Islet of Langerhans (tissue), 1 donor: ENCODE data around the gene FHIT.

ENCODE experiments used
- FAIRE-seq: peaks from one replicate; lab custom pipeline; 2011; peaks lifted over from hg19 to GRCh38; lab: Jason Lieb, UNC

Gene FHIT

GRCh38 chr3:59919586-59919985 lies 1331.7 kb downstream of the FHIT start:
- no peak for FAIRE-seq

DNA sequence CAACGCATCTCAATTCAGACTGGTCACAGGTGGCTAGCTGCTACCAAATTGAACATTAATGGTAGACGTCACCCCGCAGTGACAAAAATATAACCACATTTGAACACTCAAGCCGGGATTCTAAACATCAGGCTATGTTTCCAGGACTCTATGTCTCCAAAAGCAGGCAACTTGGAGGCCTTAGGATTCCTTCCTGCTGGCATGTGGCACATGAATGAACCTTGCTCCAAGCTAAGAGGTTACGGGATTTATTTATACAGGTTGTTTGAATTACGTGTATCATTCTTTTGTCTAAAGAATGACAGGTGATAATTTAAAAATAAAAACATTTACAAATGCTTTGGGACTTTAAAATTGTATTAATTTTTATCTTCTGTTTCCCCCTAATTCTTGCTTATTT lies 1337.0 kb downstream of the FHIT start:
- no peak for FAIRE-seq

DNA sequence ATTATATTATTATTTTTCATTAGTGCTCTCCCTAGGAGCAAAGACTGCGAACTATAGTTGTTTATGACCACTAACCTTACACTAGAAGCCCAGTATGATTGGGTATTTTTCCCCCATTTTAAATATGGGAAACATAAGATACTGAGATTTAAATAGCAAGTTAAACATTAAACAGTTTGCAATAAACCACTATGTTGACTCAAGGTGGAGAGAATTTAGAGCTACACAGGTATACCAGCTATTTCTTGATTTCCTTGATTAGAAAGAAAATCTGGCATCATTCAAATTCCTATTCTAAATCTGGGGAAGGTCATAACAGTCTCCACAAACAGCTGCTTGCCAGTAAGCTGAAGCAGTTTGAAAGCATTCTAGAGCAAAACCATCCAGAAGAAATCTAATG lies 1337.6 kb downstream of the FHIT start:
- FAIRE-seq = no peak

GRCh38 chr3:59908701-59909100 lies 1342.6 kb downstream of the FHIT start:
- FAIRE-seq = no peak

GRCh38 chr3:59908280-59908679 lies 1343.0 kb downstream of the FHIT start:
- FAIRE-seq = no peak

- FAIRE-seq = no peak
These were observed 1347.0 kb downstream of the FHIT start for GRCh38 chr3:59904296-59904695.

DNA sequence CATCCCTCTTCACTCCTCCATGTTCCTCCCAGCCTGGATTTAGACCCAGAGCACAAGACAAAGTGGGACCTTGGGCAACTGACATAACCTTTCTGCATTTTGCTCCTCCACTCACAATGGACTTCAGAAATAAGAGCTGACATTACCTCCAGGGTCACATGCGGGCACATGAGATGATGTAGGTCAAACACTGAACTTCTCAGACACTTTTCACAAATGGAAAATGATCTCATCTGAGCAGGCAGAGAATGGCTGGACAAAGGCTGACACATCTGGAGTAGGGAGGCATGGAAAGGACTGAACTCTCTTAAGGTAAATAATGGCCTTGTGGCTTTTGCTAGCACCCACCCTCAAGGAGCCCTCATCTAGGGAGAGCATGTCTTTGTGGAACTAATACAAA lies 1352.2 kb downstream of the FHIT start:
- FAIRE-seq = no peak

DNA sequence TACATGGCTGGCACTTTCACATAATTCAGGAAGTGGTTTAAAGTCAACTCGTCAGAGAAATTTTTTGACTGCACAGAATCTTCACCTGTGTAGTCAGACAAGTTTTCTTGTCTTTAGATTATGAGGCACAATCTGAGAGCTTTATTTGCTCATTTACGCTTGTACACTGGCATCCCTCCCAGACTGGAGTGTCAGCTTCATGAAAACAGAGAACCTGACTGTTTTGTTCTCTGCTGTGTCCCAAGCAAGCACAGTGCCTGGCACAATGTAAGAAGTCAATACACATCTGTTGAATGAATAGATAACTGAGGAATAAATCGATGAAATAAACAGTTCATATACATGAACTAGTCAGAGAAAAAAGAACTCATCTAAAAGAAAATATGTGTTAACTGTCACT lies 1355.3 kb downstream of the FHIT start:
- no peak for FAIRE-seq

- FAIRE-seq = no peak
These were observed 1356.7 kb downstream of the FHIT start for GRCh38 chr3:59894425-59895121.

GRCh38 chr3:59890639-59891038 lies 1360.6 kb downstream of the FHIT start:
- no peak for FAIRE-seq

DNA sequence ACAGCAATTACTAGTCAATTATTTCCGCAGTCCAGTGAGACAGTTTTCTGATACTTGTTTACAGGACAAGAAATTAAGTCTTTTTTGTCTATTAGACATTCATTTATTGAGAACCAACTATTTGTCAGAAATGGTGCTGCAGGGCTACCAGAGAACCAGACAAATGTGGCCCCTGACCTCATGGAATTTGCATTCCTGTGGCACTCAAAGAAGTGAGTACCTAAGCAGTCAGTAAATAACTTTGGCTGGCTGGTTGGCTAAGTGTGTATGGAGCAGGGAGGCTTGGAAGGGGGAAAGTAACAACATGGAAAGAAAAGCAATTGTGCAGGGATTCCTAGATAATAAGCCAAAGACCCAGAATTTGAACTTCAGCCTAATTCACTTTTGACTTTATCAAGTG lies 1364.5 kb downstream of the FHIT start:
- FAIRE-seq = no peak

DNA sequence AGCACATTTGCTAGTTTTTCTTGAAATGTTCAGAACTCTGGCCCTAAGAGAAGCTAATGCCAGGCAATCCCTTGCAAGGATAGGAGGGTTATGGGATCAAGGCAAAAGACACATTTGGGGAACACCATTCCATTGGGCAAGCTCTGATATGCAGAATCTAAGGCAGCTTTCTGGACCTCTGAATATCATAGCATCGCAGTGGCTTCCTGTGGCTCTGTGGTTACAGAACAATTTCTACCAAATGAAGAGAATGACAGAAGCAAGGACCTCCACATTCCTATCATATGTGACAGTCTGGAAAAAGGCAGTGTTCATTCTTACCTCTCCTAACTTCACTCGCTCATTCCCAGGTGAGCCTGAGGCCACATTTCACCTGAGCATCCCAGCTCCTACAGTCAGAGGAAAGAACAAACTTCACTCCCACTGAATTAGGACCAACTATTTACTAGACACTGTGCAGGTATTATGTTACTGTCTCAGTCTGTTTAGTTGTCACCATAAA lies 1365.3 kb downstream of the FHIT start:
- no peak for FAIRE-seq

- FAIRE-seq = no peak
These were observed 1366.2 kb downstream of the FHIT start for GRCh38 chr3:59885101-59885500.

GRCh38 chr3:59884409-59884808 lies 1366.8 kb downstream of the FHIT start:
- FAIRE-seq = no peak

- FAIRE-seq = no peak
These were observed 1368.5 kb downstream of the FHIT start for GRCh38 chr3:59882746-59883145.

DNA sequence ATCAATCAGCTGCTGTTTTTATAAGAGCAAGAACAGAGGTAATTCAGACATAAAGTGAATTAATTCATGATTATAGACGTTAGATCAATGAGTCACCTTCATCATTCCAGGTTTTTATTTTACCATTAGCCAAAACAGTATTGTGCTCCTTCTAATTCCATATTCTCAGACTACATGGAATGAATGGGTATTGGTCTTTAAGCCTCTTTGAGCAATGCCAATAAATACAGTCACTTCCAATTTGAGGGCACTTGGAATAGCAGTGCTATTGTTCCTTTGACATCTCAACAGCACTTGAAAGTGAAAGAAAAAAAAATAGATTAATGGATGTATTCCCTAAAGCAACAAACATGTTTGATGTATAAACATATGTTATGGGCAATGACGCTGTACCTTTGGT lies 1370.5 kb downstream of the FHIT start:
- FAIRE-seq = no peak

- peak; percentile 9 for FAIRE-seq
These were observed 1372.1 kb downstream of the FHIT start for GRCh38 chr3:59879031-59879581.

DNA sequence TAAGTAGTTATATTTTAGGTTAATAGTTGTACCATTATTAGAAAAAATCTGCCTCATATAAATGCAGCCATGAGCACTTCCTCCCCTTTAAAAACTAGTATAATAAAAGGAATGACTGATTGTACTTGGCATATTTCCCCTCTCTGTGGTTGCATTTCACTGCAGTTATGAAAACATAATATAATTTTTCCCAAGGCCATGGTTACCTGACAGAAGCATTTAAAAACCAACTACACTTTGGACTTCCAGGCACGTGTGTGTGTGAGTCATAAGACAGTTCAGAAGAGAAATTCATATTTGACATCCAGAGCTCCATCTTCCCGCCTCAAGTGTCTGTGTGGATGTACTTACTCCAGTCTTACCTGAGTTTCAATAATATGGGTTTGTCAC lies 1373.2 kb downstream of the FHIT start:
- peak; percentile 9 for FAIRE-seq

DNA sequence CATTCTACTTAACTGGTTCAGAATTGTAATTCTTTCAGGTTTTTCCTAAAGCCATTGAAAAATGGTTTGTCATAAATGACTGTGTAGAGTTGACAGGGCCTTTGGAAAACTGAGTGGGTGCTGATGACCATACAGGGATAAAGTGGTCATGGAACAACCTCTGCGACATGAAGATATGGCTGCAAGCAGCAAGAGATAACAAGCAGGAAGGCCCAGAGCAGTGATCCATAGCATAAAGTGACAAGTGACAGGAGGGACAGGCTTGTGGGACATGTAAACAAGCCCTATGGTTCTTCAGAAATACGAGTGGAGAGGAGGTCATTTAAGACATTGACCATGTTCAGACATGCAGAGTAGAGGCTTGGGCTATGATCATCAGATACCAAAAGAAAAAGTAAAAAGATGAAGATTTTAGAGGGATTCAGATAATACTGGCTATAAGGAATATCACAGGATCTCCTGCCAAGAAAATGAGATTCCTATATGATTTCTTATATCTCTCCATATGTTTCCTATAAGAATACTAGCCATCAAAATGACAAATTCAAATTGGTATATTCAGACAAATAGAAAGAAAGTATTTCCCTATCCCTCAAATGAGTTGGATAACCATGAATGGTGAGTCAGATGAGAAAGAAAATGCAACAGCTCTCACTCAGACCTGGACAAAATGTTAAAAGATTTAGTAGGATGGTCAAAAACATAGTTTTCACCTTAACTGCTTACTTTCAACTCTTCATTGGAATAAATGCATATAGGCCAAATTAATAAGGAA lies 1373.8 kb downstream of the FHIT start:
- FAIRE-seq = no peak

GRCh38 chr3:59876533-59877062 lies 1374.7 kb downstream of the FHIT start:
- FAIRE-seq = no peak

- no peak for FAIRE-seq
These were observed 1377.5 kb downstream of the FHIT start for GRCh38 chr3:59873576-59874230.

- no peak for FAIRE-seq
These were observed 1379.1 kb downstream of the FHIT start for GRCh38 chr3:59872128-59872527.
